Endodermal cell (in vitro differentiated cells): ENCODE results near the gene OASL. TPM values are rescaled to one million over a fixed set of nuclear protein-coding genes. Genes with fewer than 3 reads are reported as not detected.

Source experiments
- DNase-seq: peaks from one replicate; pipeline ENCODE4 v3.0.0-alpha.2; 2017
- H3K27ac ChIP-seq: 2 replicates; pipeline ENCODE4 v1.5.1; 2013; ENCODE audit warnings: mild to moderate bottlenecking, low read depth, low read length, moderate library complexity
- H3K27me3 ChIP-seq: 2 replicates; pipeline ENCODE4 v1.6.1; 2013; ENCODE audit warnings: mild to moderate bottlenecking, low read length, moderate library complexity; ENCODE audit not compliant: insufficient read depth, control insufficient read depth, poor library complexity, severe bottlenecking
- H3K36me3 ChIP-seq: 2 replicates; pipeline ENCODE4 v1.7.0; 2013; ENCODE audit warnings: mild to moderate bottlenecking, low read length, moderate library complexity; ENCODE audit not compliant: control insufficient read depth, insufficient read depth
- H3K4me1 ChIP-seq: one replicate; pipeline ENCODE4 v1.7.0; 2013; ENCODE audit warnings: low read length; ENCODE audit not compliant: control insufficient read depth, insufficient read depth
- H3K4me3 ChIP-seq: 2 replicates; pipeline ENCODE4 v1.5.1; 2013; ENCODE audit warnings: mild to moderate bottlenecking, low read length, moderate library complexity
- H3K9ac ChIP-seq: 2 replicates; pipeline ENCODE4 v1.6.1; 2013; ENCODE audit warnings: mild to moderate bottlenecking, low read length, moderate library complexity; ENCODE audit not compliant: poor library complexity, severe bottlenecking; ENCODE audit errors: extremely low read depth
- H3K9me3 ChIP-seq: 2 replicates; pipeline ENCODE4 v1.6.1; 2013; ENCODE audit warnings: mild to moderate bottlenecking, low read length, moderate library complexity; ENCODE audit not compliant: control insufficient read depth
- H3K27ac Mint-ChIP-seq: 2 replicates; pipeline ENCODE4 v1.8.0; 2020; ENCODE audit warnings: mixed read lengths
- H3K27me3 Mint-ChIP-seq: 2 replicates; pipeline ENCODE4 v1.8.0; 2021; ENCODE audit warnings: mild to moderate bottlenecking, mixed read lengths; ENCODE audit not compliant: insufficient read depth
- H3K36me3 Mint-ChIP-seq: 2 replicates; pipeline ENCODE4 v1.8.0; 2020; ENCODE audit warnings: low read depth, mixed read lengths
- H3K4me1 Mint-ChIP-seq: 2 replicates; pipeline ENCODE4 v1.8.0; 2020; ENCODE audit warnings: mixed read lengths
- H3K4me3 Mint-ChIP-seq: 2 replicates; pipeline ENCODE4 v1.8.0; 2020; ENCODE audit warnings: mild to moderate bottlenecking, moderate library complexity, mixed read lengths
- H3K9me3 Mint-ChIP-seq: 2 replicates; pipeline ENCODE4 v1.8.0; 2020; ENCODE audit warnings: mild to moderate bottlenecking, mixed read lengths
- WGBS, 2 experiments: methylation state at CpG; one replicate each; pipeline versions ENCODE4 v1.1.5 to v1.1.7; 2013; ENCODE audit warnings: missing lambda C conversion rate in 2 of 2, mixed read lengths in 1 of 2; ENCODE audit not compliant: insufficient coverage in 1 of 2, insufficient read length in 1 of 2; 5-methylcytosine and 5-hydroxymethylcytosine counted together
- total RNA-seq, 2 donors: library from RNA; stranded (reverse); fragmentation: NEBNext Ultra II Directional in 1 of 2; extraction: Animal tissue kit (Norgen Biotek cat#: 25700) in 1 of 2; gene quantifications; 2 replicates in 1 of 2; 3 replicates in 1 of 2; pipeline ENCODE4 v1.2.1, GENCODE V29; 2021
- TF ChIP-seq, protein P1 (sequence below): fragments of 200-600 bp; sonication (generic); conservative IDR thresholded peaks from 2 replicates; pipeline ENCODE4 v1.5.0; 2021; ENCODE audit warnings: antibody characterized with exemption, mild to moderate bottlenecking

Gene OASL
- total RNA-seq, 2 donors from 2014 or later = not detected

DNA sequence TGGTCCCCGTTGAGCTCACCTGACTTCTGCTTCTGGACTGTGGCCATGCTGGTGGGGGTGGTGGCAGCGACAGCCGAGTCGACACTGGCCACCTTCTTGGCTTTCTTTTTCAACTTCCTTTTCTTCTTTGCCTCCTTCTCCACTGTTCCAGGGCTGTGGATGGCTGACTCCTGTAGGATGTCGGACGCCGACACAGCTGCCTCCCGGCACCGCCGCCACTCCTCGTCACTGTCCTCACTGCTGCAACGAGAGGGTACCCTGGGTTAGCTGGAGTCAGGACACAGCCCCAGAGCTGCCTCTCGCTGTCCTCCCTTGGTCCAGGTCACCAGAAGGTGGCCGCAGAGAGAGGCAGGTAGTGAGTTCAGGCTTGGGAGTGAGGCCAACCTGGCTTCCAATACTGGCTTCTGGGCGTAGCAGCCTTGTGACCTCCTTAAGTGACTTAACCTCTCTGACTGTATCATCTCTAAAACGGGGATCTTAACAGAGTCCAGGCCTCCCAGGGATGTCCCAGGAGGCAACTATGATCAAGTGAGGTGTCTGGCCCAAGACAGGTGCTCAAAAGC is 34.7 kb downstream of the OASL start:
- peaks cover 4% of the 10 kb centered on the region for H3K4me1 ChIP-seq
- H3K4me3 ChIP-seq = no peak overlapping the region
- no peaks in the 10 kb centered on the region for H3K27me3 ChIP-seq
- peaks cover 45% of the 10 kb centered on the region for H3K36me3 Mint-ChIP-seq
- no peaks in the 10 kb centered on the region for H3K9me3 Mint-ChIP-seq
- no peaks in the 10 kb centered on the region for H3K9me3 ChIP-seq
- H3K4me3 Mint-ChIP-seq = no peak overlapping the region
- DNase-seq = no peak
- 94 to 95% methylated on average over 11 to 16 of the region's 16 CpGs for WGBS, 2 experiments
- H3K9ac ChIP-seq = no peak overlapping the region
- H3K36me3 ChIP-seq = peaks cover 51% of the 10 kb centered on the region
- no peak overlapping the region for H3K27ac ChIP-seq
- no peaks in the 10 kb centered on the region for H3K27me3 Mint-ChIP-seq
- H3K27ac Mint-ChIP-seq = no peak overlapping the region
- TF ChIP-seq, protein P1, sequence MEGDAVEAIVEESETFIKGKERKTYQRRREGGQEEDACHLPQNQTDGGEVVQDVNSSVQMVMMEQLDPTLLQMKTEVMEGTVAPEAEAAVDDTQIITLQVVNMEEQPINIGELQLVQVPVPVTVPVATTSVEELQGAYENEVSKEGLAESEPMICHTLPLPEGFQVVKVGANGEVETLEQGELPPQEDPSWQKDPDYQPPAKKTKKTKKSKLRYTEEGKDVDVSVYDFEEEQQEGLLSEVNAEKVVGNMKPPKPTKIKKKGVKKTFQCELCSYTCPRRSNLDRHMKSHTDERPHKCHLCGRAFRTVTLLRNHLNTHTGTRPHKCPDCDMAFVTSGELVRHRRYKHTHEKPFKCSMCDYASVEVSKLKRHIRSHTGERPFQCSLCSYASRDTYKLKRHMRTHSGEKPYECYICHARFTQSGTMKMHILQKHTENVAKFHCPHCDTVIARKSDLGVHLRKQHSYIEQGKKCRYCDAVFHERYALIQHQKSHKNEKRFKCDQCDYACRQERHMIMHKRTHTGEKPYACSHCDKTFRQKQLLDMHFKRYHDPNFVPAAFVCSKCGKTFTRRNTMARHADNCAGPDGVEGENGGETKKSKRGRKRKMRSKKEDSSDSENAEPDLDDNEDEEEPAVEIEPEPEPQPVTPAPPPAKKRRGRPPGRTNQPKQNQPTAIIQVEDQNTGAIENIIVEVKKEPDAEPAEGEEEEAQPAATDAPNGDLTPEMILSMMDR = no peak
- H3K4me1 Mint-ChIP-seq = peaks cover 5% of the 10 kb centered on the region

DNA sequence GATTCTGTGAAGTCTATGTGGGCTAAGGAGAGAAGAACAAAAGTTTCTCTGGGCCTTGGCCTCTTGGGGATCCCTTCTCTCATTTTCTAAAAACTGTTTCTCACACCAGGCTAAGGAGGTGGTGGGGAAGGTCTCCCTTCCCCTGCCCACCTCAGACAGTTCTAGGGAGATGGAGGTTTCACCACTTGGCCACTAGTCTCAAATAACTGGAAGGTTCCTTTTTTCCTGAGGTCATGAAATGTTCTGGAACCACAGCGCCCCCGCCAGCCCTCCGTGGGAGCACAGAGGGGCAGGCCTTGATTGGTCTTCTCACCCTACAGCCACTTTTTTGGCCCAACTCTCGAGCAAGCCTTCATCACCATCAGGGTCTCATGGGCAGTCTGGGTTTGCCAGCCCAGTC is 35.4 kb downstream of the OASL start:
- peak; percentile 92 for DNase-seq
- Histone ChIP-seq H3K27ac (no peak overlapping the region), H3K27me3 (no peaks in the 10 kb centered on the region), H3K36me3 (peaks cover 45% of the 10 kb centered on the region), H3K4me1 (peaks cover 4% of the 10 kb centered on the region), H3K4me3 (no peak overlapping the region), H3K9ac (no peak overlapping the region), H3K9me3 (no peaks in the 10 kb centered on the region)
- peaks cover 39% of the 10 kb centered on the region for H3K36me3 Mint-ChIP-seq
- no peaks in the 10 kb centered on the region for H3K9me3 Mint-ChIP-seq
- H3K4me3 Mint-ChIP-seq = no peak overlapping the region
- H3K4me1 Mint-ChIP-seq = peaks cover 5% of the 10 kb centered on the region
- peak overlapping the region; percentile 31 for H3K27ac Mint-ChIP-seq
- no peaks in the 10 kb centered on the region for H3K27me3 Mint-ChIP-seq
- TF ChIP-seq, protein P1 = peak; percentile 83
- WGBS, 2 experiments = 67 to 74% methylated on average over 4 of the region's 4 CpGs

DNA sequence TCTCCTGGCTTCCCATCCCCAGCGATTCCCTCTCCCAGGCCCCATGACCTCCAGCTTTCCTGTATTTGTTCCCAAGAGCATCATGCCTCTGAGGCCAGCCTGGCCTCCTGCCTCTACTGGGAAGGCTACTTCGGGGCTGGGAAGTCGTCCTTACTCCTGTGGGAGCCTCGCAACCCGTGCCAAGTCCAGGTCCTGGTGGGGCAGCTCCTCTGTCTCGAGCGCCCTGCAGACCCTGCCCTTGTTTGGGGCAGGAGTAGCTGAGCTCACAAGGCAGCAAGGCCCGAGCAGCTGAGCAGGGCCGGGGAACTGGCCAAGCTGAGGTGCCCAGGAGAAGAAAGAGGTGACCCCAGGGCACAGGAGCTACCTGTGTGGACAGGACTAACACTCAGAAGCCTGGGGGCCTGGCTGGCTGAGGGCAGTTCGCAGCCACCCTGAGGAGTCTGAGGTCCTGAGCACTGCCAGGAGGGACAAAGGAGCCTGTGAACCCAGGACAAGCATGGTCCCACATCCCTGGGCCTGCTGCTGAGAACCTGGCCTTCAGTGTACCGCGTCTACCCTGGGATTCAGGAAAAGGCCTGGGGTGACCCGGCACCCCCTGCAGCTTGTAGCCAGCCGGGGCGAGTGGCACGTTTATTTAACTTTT is 37.1 kb downstream of the OASL start:
- Mint-ChIP-seq H3K4me1 (peaks cover 10% of the 10 kb centered on the region), H3K27me3 (peaks cover 1% of the 10 kb centered on the region), H3K36me3 (peaks cover 25% of the 10 kb centered on the region), H3K27ac (peak overlapping the region; percentile 58), H3K9me3 (no peaks in the 10 kb centered on the region), H3K4me3 (no peak overlapping the region)
- H3K36me3 ChIP-seq = peaks cover 31% of the 10 kb centered on the region
- no peak overlapping the region for H3K4me3 ChIP-seq
- H3K27me3 ChIP-seq = no peaks in the 10 kb centered on the region
- no peak overlapping the region for H3K9ac ChIP-seq
- no peak overlapping the region for H3K27ac ChIP-seq
- 90 to 96% methylated on average over 11 to 16 of the region's 16 CpGs for WGBS, 2 experiments
- TF ChIP-seq, protein P1 = no peak
- no peaks in the 10 kb centered on the region for H3K9me3 ChIP-seq
- H3K4me1 ChIP-seq = peaks cover 4% of the 10 kb centered on the region
- no peak for DNase-seq
